Measurements from ENCODE around the gene FAM162A. TPM values are rescaled to one million over a fixed set of nuclear protein-coding genes. Genes with fewer than 3 reads are reported as not detected.

FAM162A gene
- total RNA-seq, 1 experiment from 2014 or later: 59.3 TPM

Other genes with a start within 250 kb of the FAM162A start
- 0.10 and 0.15 TPM in 2 replicates for gene CASR, start 200.5 kb upstream of the FAM162A start, total RNA-seq (2014; rRNA removed; shearing (Covaris generic))
- gene CSTA, start 58.9 kb upstream of the FAM162A start, total RNA-seq (2014; rRNA removed; shearing (Covaris generic)): not detected in 2 replicates
- 36.6 and 39.4 TPM in 2 replicates for gene MIX23, start 951 bp upstream of the FAM162A start, total RNA-seq (2014; rRNA removed; shearing (Covaris generic))
- 1.1 and 1.2 TPM in 2 replicates for gene WDR5B, start 31.9 kb downstream of the FAM162A start, total RNA-seq (2014; rRNA removed; shearing (Covaris generic))
- 20.4 and 34.1 TPM in 2 replicates for gene KPNA1, start 130.8 kb downstream of the FAM162A start, total RNA-seq (2014; rRNA removed; shearing (Covaris generic))
- gene PARP9, start 180.1 kb downstream of the FAM162A start, total RNA-seq (2014; rRNA removed; shearing (Covaris generic)): 1.1 TPM in 2 replicates
- gene DTX3L, start 180.2 kb downstream of the FAM162A start, total RNA-seq (2014; rRNA removed; shearing (Covaris generic)): 1.9 and 2.0 TPM in 2 replicates
- gene PARP15, start 193.5 kb downstream of the FAM162A start, total RNA-seq (2014; rRNA removed; shearing (Covaris generic)): not detected in 2 replicates